ENCODE data around the gene TMEM184B. TPM values are rescaled to one million over a fixed set of nuclear protein-coding genes. Genes with fewer than 3 reads are reported as not detected.

Gene TMEM184B
- total RNA-seq, 1 donor from 2014 or later = 88.0 TPM

GRCh38 chr22:38176170-38176741 is 96.6 kb downstream of the TMEM184B start:
- no peak for DNase-seq (ENCODE audit: extremely low spot score, unreplicated experiment)
- peak overlapping the region; percentile 69 for H3K27ac Mint-ChIP-seq (ENCODE audit: unreplicated experiment)
- H3K27me3 Mint-ChIP-seq (ENCODE audit: unreplicated experiment) = no peaks in the 10 kb centered on the region
- H3K4me3 Mint-ChIP-seq (ENCODE audit: unreplicated experiment) = no peak overlapping the region
- no peaks in the 10 kb centered on the region for H3K36me3 Mint-ChIP-seq (ENCODE audit: unreplicated experiment)
- H3K9me3 Mint-ChIP-seq (ENCODE audit: unreplicated experiment) = no peaks in the 10 kb centered on the region
- H3K4me1 Mint-ChIP-seq (ENCODE audit: unreplicated experiment) = peaks cover 63% of the 10 kb centered on the region
- TF ChIP-seq CTCF (IDR thresholded peaks at IDR 0.05) = no peak

GRCh38 chr22:38175206-38176118 is 97.3 kb downstream of the TMEM184B start:
- Mint-ChIP-seq H3K27me3 (ENCODE audit: unreplicated experiment) (no peaks in the 10 kb centered on the region), H3K9me3 (ENCODE audit: unreplicated experiment) (no peaks in the 10 kb centered on the region), H3K27ac (ENCODE audit: unreplicated experiment) (peak overlapping the region; percentile 69), H3K4me1 (ENCODE audit: unreplicated experiment) (peaks cover 55% of the 10 kb centered on the region), H3K36me3 (ENCODE audit: unreplicated experiment) (no peaks in the 10 kb centered on the region), H3K4me3 (ENCODE audit: unreplicated experiment) (no peak overlapping the region)
- DNase-seq (ENCODE audit: extremely low spot score, unreplicated experiment) = no peak
- no peak for TF ChIP-seq CTCF (IDR thresholded peaks at IDR 0.05)

DNA sequence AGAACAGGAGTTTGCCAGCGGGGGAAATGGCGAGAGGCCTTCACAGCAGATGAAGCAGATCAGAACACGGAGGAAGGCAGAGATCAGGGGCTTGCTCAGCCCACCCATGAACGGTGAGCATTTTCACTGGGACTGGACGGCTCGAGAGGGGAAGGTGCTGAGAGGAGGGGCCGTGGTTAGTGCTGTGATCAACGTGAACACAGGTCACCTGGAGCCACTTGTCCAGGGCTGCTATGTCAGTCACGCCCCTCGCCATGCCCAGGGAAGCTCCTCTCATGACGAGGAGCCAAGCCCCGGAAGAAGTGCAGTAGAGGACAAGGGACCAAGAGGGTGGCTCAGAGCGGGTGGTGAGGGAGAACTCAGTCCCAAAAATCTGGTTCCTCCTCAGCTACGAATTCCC is 98.2 kb downstream of the TMEM184B start:
- H3K27me3 Mint-ChIP-seq (ENCODE audit: unreplicated experiment) = no peaks in the 10 kb centered on the region
- H3K36me3 Mint-ChIP-seq (ENCODE audit: unreplicated experiment) = no peaks in the 10 kb centered on the region
- no peak for TF ChIP-seq CTCF (IDR thresholded peaks at IDR 0.05)
- peaks cover 47% of the 10 kb centered on the region for H3K4me1 Mint-ChIP-seq (ENCODE audit: unreplicated experiment)
- no peaks in the 10 kb centered on the region for H3K9me3 Mint-ChIP-seq (ENCODE audit: unreplicated experiment)
- no peak overlapping the region for H3K4me3 Mint-ChIP-seq (ENCODE audit: unreplicated experiment)
- H3K27ac Mint-ChIP-seq (ENCODE audit: unreplicated experiment) = no peak overlapping the region
- DNase-seq (ENCODE audit: extremely low spot score, unreplicated experiment) = no peak

GRCh38 chr22:38173641-38173906 is 99.2 kb downstream of the TMEM184B start:
- Mint-ChIP-seq H3K27me3 (ENCODE audit: unreplicated experiment) (no peaks in the 10 kb centered on the region), H3K36me3 (ENCODE audit: unreplicated experiment) (peaks cover 2% of the 10 kb centered on the region), H3K4me3 (ENCODE audit: unreplicated experiment) (no peak overlapping the region), H3K9me3 (ENCODE audit: unreplicated experiment) (no peaks in the 10 kb centered on the region), H3K4me1 (ENCODE audit: unreplicated experiment) (peaks cover 38% of the 10 kb centered on the region), H3K27ac (ENCODE audit: unreplicated experiment) (no peak overlapping the region)
- no peak for DNase-seq (ENCODE audit: extremely low spot score, unreplicated experiment)
- TF ChIP-seq CTCF (IDR thresholded peaks at IDR 0.05) = no peak

DNA sequence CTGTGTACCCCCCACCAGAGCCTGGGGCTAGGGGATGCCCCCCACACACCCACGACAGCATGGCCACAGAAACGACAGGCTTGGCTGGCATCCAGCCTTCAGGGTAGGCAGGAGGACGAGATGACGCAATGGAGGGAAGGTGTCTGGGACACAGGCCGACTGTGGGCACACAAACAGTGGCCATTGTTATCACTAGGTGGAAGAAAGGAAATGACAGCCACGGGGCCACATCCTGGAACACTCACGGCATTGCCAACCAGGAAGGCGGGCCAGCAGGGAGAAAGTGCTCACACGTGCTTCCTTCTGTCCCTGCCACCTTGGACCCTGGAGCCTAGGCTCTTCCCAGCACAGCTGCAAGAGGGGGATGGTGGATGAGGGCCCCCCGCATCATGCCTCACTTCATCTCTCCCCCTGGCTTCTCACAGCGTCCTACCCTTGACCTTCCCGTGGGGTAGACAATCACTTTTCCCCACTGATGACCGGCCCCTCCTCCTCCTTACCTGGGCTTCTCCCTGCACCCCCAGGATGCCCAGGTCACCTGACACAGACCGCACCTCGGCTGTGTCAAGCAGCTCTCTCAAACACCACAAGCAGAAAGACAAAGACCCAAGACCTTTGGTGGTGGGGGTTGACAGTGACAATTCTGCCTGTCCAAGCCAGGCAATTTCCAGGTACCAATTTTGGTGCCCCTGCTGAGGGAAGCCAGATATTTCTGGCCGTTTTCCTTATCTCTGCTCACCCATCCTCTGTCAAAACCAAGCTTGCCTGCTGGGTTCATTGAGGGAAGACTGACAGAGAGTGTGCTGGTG is 99.8 kb downstream of the TMEM184B start:
- no peaks in the 10 kb centered on the region for H3K27me3 Mint-ChIP-seq (ENCODE audit: unreplicated experiment)
- peaks cover 3% of the 10 kb centered on the region for H3K36me3 Mint-ChIP-seq (ENCODE audit: unreplicated experiment)
- H3K4me3 Mint-ChIP-seq (ENCODE audit: unreplicated experiment) = no peak overlapping the region
- DNase-seq (ENCODE audit: extremely low spot score, unreplicated experiment) = no peak
- H3K27ac Mint-ChIP-seq (ENCODE audit: unreplicated experiment) = no peak overlapping the region
- TF ChIP-seq CTCF (IDR thresholded peaks at IDR 0.05) = no peak
- no peaks in the 10 kb centered on the region for H3K9me3 Mint-ChIP-seq (ENCODE audit: unreplicated experiment)
- H3K4me1 Mint-ChIP-seq (ENCODE audit: unreplicated experiment) = peaks cover 32% of the 10 kb centered on the region

Data from osteocyte (in vitro differentiated cells).